Sigmoid colon (tissue), 4 donors: Measurements from ENCODE around the gene SPRYD4.

Experiments
- EP300 ChIP-seq, 4 donors: sonication (generic); formaldehyde crosslinking; IDR thresholded peaks; one replicate each; pipeline ENCODE4 v1.6.1; 2017; ENCODE audit warnings: antibody characterized with exemption in 4 of 4
- POLR2A ChIP-seq, 2 donors: fragments of 450-650 bp; IDR thresholded peaks; one replicate each; pipeline ENCODE4 v1.6.1; 2016; ENCODE audit warnings: antibody characterized with exemption in 2 of 2, mild to moderate bottlenecking in 2 of 2, moderate library complexity in 2 of 2
- TF ChIP-seq, protein P1 (sequence below), 4 experiments: fragments of 450-650 bp in 3 of 4; fragments of 200-600 bp in 1 of 4; IDR thresholded peaks; one replicate each; pipeline ENCODE4 v1.5.1; 2016 to 2019; ENCODE audit warnings: antibody characterized with exemption in 4 of 4, mild to moderate bottlenecking in 3 of 4, moderate library complexity in 2 of 4

DNA sequence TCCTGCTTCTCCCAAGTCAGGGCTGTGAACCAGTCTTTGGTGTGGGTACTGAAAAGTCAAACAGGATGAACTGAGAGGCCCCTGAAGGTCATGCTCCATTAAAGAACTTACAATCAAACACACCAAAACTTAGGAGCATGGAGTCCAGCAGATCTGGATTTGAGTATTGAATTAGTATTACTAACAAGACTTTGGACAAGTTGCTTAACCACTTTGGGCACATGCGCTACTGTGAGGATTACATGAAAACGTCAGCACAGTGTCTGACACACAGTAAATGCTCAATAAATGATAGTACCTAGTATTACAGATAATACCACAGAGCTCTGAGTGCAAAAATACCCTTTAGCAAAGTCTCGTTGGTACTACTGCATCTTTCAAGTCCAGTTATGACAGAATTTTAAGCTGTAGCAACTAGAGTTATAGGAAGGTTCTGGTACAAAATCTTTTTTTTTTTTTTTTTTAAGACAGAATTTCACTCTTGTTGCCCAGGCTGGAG lies 42.4 kb upstream of the SPRYD4 start:
- TF ChIP-seq, protein P1, sequence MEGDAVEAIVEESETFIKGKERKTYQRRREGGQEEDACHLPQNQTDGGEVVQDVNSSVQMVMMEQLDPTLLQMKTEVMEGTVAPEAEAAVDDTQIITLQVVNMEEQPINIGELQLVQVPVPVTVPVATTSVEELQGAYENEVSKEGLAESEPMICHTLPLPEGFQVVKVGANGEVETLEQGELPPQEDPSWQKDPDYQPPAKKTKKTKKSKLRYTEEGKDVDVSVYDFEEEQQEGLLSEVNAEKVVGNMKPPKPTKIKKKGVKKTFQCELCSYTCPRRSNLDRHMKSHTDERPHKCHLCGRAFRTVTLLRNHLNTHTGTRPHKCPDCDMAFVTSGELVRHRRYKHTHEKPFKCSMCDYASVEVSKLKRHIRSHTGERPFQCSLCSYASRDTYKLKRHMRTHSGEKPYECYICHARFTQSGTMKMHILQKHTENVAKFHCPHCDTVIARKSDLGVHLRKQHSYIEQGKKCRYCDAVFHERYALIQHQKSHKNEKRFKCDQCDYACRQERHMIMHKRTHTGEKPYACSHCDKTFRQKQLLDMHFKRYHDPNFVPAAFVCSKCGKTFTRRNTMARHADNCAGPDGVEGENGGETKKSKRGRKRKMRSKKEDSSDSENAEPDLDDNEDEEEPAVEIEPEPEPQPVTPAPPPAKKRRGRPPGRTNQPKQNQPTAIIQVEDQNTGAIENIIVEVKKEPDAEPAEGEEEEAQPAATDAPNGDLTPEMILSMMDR (IDR thresholded peaks at IDR 0.05), result no peak
- TF ChIP-seq POLR2A (IDR thresholded peaks at IDR 0.05), result no peak
- TF ChIP-seq EP300 (IDR thresholded peaks at IDR 0.05), result no peak
